Heart left ventricle (tissue), 13 donors: ENCODE data around the gene GRIFIN.

Experiments used
- CTCF ChIP-seq, 12 donors: fragments of 200-600 bp; sonication (generic) in 4 of 12; IDR thresholded peaks; one replicate each; pipeline versions ENCODE4 v1.5.0 to v1.8.0; 2018 to 2022; ENCODE audit warnings: antibody characterized with exemption in 12 of 12, mild to moderate bottlenecking in 5 of 12
- POLR2A ChIP-seq, 2 donors: fragments of 450-650 bp; IDR thresholded peaks; one replicate each; pipeline ENCODE4 v1.6.1; 2017; ENCODE audit warnings: antibody characterized with exemption in 2 of 2, mild to moderate bottlenecking in 2 of 2, moderate library complexity in 2 of 2
- donor health status: ischemic (EF 13 %, LVEDD 7.1; RV severe dilation, severe dysfunction).
- donor health status: DM: no; HTN: yes; CAD: no.
- donor health status: DM: no; HTN: no; CAD: no.
- donor health status: ischemic (EF 25% LVEDD 6.9; RV normal size, moderate dysfunction).
- donor health status: ischemic (EF 25% LVEDD 5.7; RV mildly dilated, moderate dysfunction).
- donor health status: ischemic (EF 35%, LVEDD 5.7; RV mildly dilated, moderate dysfunction).
- donor health status: nonischemic (EF 11% LVEDD 7.7; RV severe dilation, severe dysfunction).
- donor health status: DM: yes; HTN: yes; CAD: no.
- donor health status: PGD.
- donor health status: ischemic (EF 29% LVEDD 5.4; RV normal size, mild dysfunction).
- donor health status: nonischemic (EF 23%, LVEDD 6.1; RV moderate dilation, normal function).

- TF ChIP-seq CTCF (IDR thresholded peaks at IDR 0.05), result no peak
- no peak for TF ChIP-seq POLR2A (IDR thresholded peaks at IDR 0.05)
Measured at GRCh38 chr7:2446676-2447075, 29.5 kb downstream of the GRIFIN start.
